ENCODE measurements around the gene TSKU. TPM values are rescaled to one million over a fixed set of nuclear protein-coding genes. Genes with fewer than 3 reads are reported as not detected.

TSKU gene
- total RNA-seq, 4 donors from 2014 or later, result 19.1 to 60.6 (median 47.1) TPM

DNA sequence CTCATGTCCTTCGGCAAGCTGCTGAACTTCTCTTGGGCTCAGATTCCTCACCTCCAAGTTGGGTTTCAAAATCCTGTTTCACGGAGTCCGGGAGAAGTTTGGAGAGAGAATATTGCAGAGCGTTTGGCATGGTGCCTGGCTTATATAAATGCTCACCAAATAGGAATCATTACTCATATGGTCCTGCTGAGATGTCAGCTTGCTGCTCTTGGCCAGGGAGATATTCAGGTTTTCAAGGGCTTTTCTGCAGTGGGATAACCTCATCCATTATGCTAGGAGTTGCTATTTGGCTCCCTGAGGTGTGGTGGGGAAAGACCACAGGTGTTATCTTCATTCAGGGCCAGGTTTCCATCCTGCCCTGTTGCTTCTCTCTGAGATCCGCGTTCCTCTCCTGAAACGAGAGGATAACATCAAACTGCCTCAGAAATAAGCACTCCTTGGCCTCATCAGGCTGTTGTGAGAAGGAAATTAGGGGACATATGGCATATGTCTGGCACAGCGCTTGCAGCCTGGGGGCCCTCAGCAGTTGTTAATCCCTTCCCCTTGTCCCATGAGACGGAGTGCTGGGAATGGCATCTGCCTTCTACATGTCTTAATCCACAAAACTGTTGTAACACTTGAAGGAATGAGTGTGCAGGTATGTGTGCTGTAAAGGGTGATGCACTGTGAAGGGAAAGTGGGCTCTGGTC, 47.6 kb downstream of the TSKU start:
- WGBS, result 46% methylated on average over 9 of the region's 9 CpGs
- Histone ChIP-seq H3K4me3 (no peak overlapping the region), H3K27me3 (no peaks in the 10 kb centered on the region), H3K4me1 (peaks cover 3 to 25% (median 18%) of the 10 kb centered on the region in 4 donors), H3K9me3 (no peaks in the 10 kb centered on the region), H3K27ac (replicated peaks in 1 of 4) (no peak overlapping the region), H3K36me3 (no peaks in the 10 kb centered on the region)
- no peak for TF ChIP-seq EP300 (IDR thresholded peaks at IDR 0.05)
- TF ChIP-seq POLR2AphosphoS5 (IDR thresholded peaks at IDR 0.05), result no peak
- TF ChIP-seq, protein P1, sequence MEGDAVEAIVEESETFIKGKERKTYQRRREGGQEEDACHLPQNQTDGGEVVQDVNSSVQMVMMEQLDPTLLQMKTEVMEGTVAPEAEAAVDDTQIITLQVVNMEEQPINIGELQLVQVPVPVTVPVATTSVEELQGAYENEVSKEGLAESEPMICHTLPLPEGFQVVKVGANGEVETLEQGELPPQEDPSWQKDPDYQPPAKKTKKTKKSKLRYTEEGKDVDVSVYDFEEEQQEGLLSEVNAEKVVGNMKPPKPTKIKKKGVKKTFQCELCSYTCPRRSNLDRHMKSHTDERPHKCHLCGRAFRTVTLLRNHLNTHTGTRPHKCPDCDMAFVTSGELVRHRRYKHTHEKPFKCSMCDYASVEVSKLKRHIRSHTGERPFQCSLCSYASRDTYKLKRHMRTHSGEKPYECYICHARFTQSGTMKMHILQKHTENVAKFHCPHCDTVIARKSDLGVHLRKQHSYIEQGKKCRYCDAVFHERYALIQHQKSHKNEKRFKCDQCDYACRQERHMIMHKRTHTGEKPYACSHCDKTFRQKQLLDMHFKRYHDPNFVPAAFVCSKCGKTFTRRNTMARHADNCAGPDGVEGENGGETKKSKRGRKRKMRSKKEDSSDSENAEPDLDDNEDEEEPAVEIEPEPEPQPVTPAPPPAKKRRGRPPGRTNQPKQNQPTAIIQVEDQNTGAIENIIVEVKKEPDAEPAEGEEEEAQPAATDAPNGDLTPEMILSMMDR (IDR thresholded peaks at IDR 0.05), result no peak
- DNase-seq (ENCODE audit: extremely low spot score), result no peak
- intact Hi-C loops (cut with DNase I), result no loop called here

DNA sequence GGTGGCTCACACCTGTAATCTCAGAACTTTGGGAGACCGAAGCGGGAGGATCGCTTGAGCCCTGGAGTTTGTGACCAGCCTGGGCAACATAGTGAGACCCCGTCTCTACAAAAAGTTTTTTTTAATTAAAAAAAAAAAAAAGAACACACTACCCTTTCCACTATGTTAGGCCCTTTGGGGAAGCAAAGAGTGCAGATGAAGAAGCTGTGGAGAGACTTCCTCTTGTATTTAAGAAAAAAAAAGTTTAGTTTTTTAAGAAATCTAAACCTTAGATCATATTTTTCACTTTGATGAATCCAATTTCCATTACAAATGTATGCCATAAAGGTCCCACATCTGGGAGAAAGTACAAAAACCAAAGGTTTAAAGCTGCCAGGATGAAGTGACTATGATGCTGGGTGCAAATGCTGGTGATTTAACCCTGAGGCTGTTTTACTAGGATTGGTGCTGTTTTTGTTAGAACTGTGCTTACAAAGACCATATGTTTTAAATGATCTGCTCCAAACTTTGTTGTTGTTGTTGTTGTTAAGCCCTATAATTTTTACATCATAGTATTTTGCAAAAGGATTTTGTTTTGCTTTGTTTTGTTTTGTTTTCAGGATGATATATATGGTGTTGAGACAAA, 48.6 kb downstream of the TSKU start:
- 98% methylated on average over 4 of the region's 4 CpGs for WGBS
- no peaks in the 10 kb centered on the region for H3K36me3 ChIP-seq

DNA sequence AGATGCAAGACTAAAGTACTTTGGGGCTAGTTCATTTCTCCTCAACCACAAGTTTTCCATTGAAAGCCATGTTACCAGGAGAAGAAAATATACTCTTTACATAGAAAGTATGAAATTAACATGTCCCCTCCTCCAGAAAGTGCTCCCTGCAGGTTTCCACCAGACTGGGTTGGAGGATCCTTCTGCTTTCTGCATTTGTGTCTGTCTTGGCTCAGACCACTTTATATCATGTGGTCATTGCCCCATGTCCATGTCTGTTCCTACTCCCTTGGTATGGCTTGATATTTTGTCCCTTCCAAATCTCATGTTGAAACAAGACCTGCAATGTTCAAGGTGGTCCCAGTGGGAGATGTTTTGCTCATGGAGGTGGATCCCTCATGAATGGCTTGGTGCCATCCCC, 49.2 kb downstream of the TSKU start:
- Histone ChIP-seq H3K9me3 (no peaks in the 10 kb centered on the region), H3K4me1 (peaks cover 13 to 33% (median 28%) of the 10 kb centered on the region in 4 donors), H3K27ac (replicated peaks in 1 of 4) (no peak overlapping the region), H3K4me3 (no peak overlapping the region), H3K36me3 (no peaks in the 10 kb centered on the region), H3K27me3 (no peaks in the 10 kb centered on the region)
- intact Hi-C loops (cut with DNase I), result no loop called here
- TF ChIP-seq POLR2A (IDR thresholded peaks at IDR 0.05; ENCODE audit: low read depth), result no peak
- no peak for DNase-seq (ENCODE audit: extremely low spot score)

More for the DNA sequence above, 48.6 kb downstream of the TSKU start:
- TF ChIP-seq POLR2AphosphoS5 (IDR thresholded peaks at IDR 0.05) (no peak), EP300 (IDR thresholded peaks at IDR 0.05) (no peak), POLR2A (IDR thresholded peaks at IDR 0.05; ENCODE audit: low read depth) (no peak)
- TF ChIP-seq, protein P1 (IDR thresholded peaks at IDR 0.05), result no peak
- Histone ChIP-seq H3K9me3 (no peaks in the 10 kb centered on the region), H3K27me3 (no peaks in the 10 kb centered on the region), H3K4me1 (peaks cover 9 to 33% (median 26%) of the 10 kb centered on the region in 4 donors), H3K4me3 (no peak overlapping the region), H3K27ac (replicated peaks in 1 of 4) (no peak overlapping the region)
- intact Hi-C loops (cut with DNase I), result no loop called here
- DNase-seq (ENCODE audit: extremely low spot score), result no peak

DNA sequence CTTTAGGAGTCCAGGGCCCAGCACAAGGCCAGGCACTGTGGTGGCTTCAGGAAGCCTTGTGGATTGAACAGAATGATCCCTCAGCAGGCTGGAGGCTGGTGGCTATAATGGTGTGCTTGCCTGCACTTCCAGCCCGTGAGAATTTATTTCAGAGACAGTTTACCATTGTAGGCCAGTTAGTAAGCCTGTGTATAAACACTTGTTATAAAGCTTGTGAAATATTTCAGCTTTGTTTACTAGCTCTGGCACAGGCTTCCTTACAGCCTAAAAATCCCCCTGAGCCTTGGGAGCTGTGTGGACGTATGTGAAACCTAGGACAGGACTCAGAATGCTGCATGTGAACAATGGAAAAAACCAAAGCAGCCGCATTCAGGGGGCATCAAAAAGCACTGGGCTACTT, 51.0 kb downstream of the TSKU start:
- no peak overlapping the region for H3K4me3 ChIP-seq
- DNase-seq (ENCODE audit: extremely low spot score), result no peak
- H3K9me3 ChIP-seq, result no peaks in the 10 kb centered on the region
- H3K36me3 ChIP-seq, result no peaks in the 10 kb centered on the region
- TF ChIP-seq, protein P1 (IDR thresholded peaks at IDR 0.05), result no peak
- TF ChIP-seq POLR2AphosphoS5 (IDR thresholded peaks at IDR 0.05), result no peak
- TF ChIP-seq EP300 (IDR thresholded peaks at IDR 0.05), result no peak
- TF ChIP-seq POLR2A (IDR thresholded peaks at IDR 0.05; ENCODE audit: low read depth), result no peak
- H3K4me1 ChIP-seq, result peaks cover 25 to 41% (median 34%) of the 10 kb centered on the region in 4 donors
- no peak overlapping the region for H3K27ac ChIP-seq (replicated peaks in 1 of 4)
- intact Hi-C loops (cut with DNase I), result no loop called here
- 63% methylated on average over 3 of the region's 3 CpGs for WGBS
- no peaks in the 10 kb centered on the region for H3K27me3 ChIP-seq

DNA sequence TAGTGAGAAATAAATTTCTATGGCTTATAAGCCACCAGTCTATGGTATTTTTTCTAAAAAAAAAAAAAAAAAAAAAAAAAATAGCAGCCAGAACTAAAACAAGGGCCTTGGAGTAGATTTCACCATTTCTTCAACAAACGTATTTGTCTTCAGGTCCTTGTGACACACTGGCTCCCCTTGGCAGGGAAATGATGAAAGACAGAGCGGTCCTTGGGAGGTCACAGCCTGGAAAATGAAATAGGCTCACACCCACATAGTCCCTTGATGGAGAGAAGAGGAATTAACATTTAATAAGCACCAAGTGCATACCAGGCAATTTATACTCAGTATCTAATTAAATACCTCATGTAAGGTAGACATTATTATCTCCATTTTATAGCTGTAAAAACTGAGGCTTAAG, 51.9 kb downstream of the TSKU start:
- H3K4me3 ChIP-seq, result no peak overlapping the region
- H3K27me3 ChIP-seq, result no peaks in the 10 kb centered on the region
- H3K36me3 ChIP-seq, result no peaks in the 10 kb centered on the region
- no peak overlapping the region for H3K27ac ChIP-seq (replicated peaks in 1 of 4)
- H3K9me3 ChIP-seq, result no peaks in the 10 kb centered on the region
- intact Hi-C loops (cut with DNase I), result no loop called here
- TF ChIP-seq EP300 (IDR thresholded peaks at IDR 0.05), result no peak
- TF ChIP-seq POLR2A (IDR thresholded peaks at IDR 0.05; ENCODE audit: low read depth), result no peak
- TF ChIP-seq, protein P1 (IDR thresholded peaks at IDR 0.05), result no peak
- no peak for TF ChIP-seq POLR2AphosphoS5 (IDR thresholded peaks at IDR 0.05)
- peaks cover 25 to 39% (median 33%) of the 10 kb centered on the region in 4 donors for H3K4me1 ChIP-seq
- 76% methylated on average over 2 of the region's 2 CpGs for WGBS
- DNase-seq (ENCODE audit: extremely low spot score), result no peak
